Chondrocyte (in vitro differentiated cells): ENCODE results near the gene CHN1. TPM values are rescaled to one million over a fixed set of nuclear protein-coding genes. Genes with fewer than 3 reads are reported as not detected.

ENCODE experiments used
- DNase-seq: peaks from one replicate; pipeline ENCODE4 v3.0.0; 2021; ENCODE audit warnings: mixed read lengths, low spot score
- H3K27ac Mint-ChIP-seq: one replicate; pipeline ENCODE4 v1.8.0; 2021; ENCODE audit warnings: mild to moderate bottlenecking, moderate library complexity, mixed read lengths; ENCODE audit not compliant: unreplicated experiment
- H3K27me3 Mint-ChIP-seq: 2 replicates; pipeline ENCODE4 v1.8.0; 2021; ENCODE audit warnings: low read depth, mixed read lengths
- H3K36me3 Mint-ChIP-seq: 2 replicates; pipeline ENCODE4 v1.8.0; 2021; ENCODE audit warnings: low read depth, mixed read lengths
- H3K4me1 Mint-ChIP-seq: 2 replicates; pipeline ENCODE4 v1.8.0; 2021; ENCODE audit warnings: low read depth, mild to moderate bottlenecking, mixed read lengths
- H3K4me3 Mint-ChIP-seq: one replicate; pipeline ENCODE4 v1.8.0; 2021; ENCODE audit warnings: mild to moderate bottlenecking, moderate library complexity, mixed read lengths; ENCODE audit not compliant: unreplicated experiment
- H3K9me3 Mint-ChIP-seq: 2 replicates; pipeline ENCODE4 v1.8.0; 2021; ENCODE audit warnings: low read depth, mixed read lengths
- total RNA-seq: library from RNA; stranded (reverse); gene quantifications from 3 replicates; pipeline ENCODE4 v1.2.1, GENCODE V29; 2021
- TF ChIP-seq, protein P1 (sequence below): fragments of 200-600 bp; sonication (generic); IDR thresholded peaks from 2 replicates; pipeline ENCODE4 v1.5.0; 2021; ENCODE audit warnings: antibody characterized with exemption, mild to moderate bottlenecking, moderate library complexity

CHN1 gene
- total RNA-seq, 1 donor from 2014 or later, result 23.1 TPM

DNA sequence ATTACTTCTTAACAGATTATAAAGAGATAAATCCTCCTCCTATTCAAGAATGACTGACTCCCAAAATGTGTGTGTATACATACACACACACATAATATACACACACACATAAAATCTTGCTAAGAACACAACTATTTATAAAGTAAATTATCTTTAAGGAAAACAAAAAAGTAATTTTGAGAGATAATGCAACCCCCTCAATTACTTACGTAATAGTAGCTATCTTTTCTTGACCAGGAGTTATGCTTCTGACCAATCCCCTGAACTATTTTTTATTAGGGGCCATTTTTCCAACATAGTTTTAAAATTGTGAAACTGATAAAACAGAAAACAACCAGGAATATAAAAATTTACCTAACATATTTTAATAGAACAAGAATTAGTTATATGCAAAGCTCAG, 127.9 kb downstream of the CHN1 start:
- no peaks in the 10 kb centered on the region for H3K9me3 Mint-ChIP-seq
- no peak overlapping the region for H3K4me3 Mint-ChIP-seq
- H3K27ac Mint-ChIP-seq, result no peak overlapping the region
- TF ChIP-seq, protein P1, sequence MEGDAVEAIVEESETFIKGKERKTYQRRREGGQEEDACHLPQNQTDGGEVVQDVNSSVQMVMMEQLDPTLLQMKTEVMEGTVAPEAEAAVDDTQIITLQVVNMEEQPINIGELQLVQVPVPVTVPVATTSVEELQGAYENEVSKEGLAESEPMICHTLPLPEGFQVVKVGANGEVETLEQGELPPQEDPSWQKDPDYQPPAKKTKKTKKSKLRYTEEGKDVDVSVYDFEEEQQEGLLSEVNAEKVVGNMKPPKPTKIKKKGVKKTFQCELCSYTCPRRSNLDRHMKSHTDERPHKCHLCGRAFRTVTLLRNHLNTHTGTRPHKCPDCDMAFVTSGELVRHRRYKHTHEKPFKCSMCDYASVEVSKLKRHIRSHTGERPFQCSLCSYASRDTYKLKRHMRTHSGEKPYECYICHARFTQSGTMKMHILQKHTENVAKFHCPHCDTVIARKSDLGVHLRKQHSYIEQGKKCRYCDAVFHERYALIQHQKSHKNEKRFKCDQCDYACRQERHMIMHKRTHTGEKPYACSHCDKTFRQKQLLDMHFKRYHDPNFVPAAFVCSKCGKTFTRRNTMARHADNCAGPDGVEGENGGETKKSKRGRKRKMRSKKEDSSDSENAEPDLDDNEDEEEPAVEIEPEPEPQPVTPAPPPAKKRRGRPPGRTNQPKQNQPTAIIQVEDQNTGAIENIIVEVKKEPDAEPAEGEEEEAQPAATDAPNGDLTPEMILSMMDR, result no peak
- peaks cover 42% of the 10 kb centered on the region for H3K4me1 Mint-ChIP-seq
- DNase-seq, result no peak
- no peaks in the 10 kb centered on the region for H3K27me3 Mint-ChIP-seq
- no peaks in the 10 kb centered on the region for H3K36me3 Mint-ChIP-seq

DNA sequence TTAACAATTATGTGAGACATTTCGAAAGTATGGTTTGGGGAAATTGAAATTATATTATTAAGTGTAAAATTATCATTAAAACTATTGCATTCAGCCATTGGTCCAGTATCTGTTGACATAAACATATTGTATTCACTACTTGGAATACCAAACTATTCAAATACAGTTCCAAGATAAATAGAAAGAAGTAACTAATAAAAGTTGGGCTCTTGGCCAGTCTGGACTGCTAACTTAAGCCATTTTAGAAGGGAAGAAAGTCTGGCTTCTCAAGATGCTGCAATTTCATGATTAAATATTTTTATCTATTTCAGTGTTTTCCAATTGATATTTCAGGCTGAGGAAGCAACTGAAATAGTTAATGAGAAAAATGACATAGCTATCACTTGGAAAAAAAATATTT, 131.1 kb downstream of the CHN1 start:
- H3K27ac Mint-ChIP-seq, result no peak overlapping the region
- H3K36me3 Mint-ChIP-seq, result no peaks in the 10 kb centered on the region
- TF ChIP-seq, protein P1, result no peak
- no peak for DNase-seq
- H3K4me1 Mint-ChIP-seq, result peaks cover 30% of the 10 kb centered on the region
- no peaks in the 10 kb centered on the region for H3K9me3 Mint-ChIP-seq
- no peaks in the 10 kb centered on the region for H3K27me3 Mint-ChIP-seq
- no peak overlapping the region for H3K4me3 Mint-ChIP-seq

DNA sequence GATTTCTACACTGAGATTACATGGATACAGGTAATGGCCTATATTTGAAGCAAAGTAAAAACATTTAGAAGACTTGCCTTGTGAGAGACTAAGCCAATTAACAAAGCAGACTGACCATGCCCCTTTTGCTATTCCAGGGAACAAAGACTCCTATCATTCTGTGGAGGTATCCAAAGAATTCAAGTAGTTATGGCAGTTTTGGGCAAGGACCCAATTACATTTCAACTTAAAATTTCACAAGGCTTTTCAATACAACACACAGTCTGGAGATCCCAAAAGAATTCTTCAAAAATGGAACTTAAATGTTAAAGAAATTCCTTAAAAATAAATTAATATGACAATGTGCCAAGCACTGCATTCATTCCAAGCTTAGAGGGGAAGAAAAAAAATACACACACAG, 131.7 kb downstream of the CHN1 start:
- Mint-ChIP-seq H3K9me3 (no peaks in the 10 kb centered on the region), H3K4me3 (no peak overlapping the region), H3K36me3 (no peaks in the 10 kb centered on the region), H3K27me3 (no peaks in the 10 kb centered on the region), H3K4me1 (peaks cover 26% of the 10 kb centered on the region), H3K27ac (peak overlapping the region; percentile 28)
- DNase-seq, result no peak
- TF ChIP-seq, protein P1, result no peak

DNA sequence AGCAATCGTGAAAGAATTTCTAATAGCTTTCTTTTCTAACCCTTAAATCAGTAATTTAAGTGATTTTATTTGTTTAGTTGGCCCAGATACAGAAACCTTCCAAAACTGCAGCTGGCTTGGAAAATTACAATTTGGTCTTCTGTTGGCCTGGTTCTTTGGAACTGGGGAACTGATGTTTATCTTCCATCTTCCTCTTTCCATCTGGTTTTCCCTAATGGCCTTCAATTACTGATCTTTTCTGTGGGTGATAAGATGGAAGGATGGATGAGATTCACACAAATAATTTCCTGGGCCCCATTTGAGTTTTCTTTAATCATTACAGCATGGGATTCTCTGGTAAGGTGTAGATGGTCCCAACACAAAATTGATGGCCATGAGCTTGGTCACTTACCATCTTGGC, 134.4 kb downstream of the CHN1 start:
- Mint-ChIP-seq H3K4me3 (no peak overlapping the region), H3K9me3 (no peaks in the 10 kb centered on the region), H3K27ac (no peak overlapping the region), H3K36me3 (no peaks in the 10 kb centered on the region), H3K4me1 (peaks cover 18% of the 10 kb centered on the region), H3K27me3 (no peaks in the 10 kb centered on the region)
- no peak for DNase-seq
- TF ChIP-seq, protein P1, result no peak

DNA sequence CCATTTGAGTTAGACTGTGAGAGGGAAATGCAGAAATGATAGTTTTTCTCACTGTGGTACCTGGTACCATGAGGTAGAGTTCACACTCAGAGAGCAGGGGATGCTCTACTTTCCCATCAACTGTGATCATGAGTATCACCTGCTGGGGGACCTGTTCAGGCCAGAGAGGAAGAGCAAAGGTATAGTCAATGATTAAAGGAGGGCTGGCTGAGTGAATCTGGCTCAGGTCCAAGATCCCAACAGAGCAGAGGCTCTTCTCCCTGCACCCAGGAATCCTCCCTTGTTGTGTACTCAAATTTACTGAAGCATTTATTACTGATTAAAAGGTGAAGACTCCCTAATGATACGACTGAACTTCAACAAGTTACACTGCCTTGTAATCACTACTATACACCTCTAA, 136.3 kb downstream of the CHN1 start:
- TF ChIP-seq, protein P1, result no peak
- Mint-ChIP-seq H3K27me3 (no peaks in the 10 kb centered on the region), H3K4me1 (peaks cover 10% of the 10 kb centered on the region), H3K36me3 (no peaks in the 10 kb centered on the region), H3K27ac (no peak overlapping the region), H3K9me3 (no peaks in the 10 kb centered on the region), H3K4me3 (no peak overlapping the region)
- DNase-seq, result no peak
